ENCODE results near the gene NUDT15. TPM values are rescaled to one million over a fixed set of nuclear protein-coding genes. Genes with fewer than 3 reads are reported as not detected.
"Not testable (repeated sequence)": the region's sequence is repeated elsewhere in the genome, so short reads cannot be mapped to it uniquely, and the experiment has no call there.

The NUDT15 gene
- total RNA-seq (2014; rRNA removed; shearing (Covaris generic)): 120 and 122 TPM in 2 replicates

DNA sequence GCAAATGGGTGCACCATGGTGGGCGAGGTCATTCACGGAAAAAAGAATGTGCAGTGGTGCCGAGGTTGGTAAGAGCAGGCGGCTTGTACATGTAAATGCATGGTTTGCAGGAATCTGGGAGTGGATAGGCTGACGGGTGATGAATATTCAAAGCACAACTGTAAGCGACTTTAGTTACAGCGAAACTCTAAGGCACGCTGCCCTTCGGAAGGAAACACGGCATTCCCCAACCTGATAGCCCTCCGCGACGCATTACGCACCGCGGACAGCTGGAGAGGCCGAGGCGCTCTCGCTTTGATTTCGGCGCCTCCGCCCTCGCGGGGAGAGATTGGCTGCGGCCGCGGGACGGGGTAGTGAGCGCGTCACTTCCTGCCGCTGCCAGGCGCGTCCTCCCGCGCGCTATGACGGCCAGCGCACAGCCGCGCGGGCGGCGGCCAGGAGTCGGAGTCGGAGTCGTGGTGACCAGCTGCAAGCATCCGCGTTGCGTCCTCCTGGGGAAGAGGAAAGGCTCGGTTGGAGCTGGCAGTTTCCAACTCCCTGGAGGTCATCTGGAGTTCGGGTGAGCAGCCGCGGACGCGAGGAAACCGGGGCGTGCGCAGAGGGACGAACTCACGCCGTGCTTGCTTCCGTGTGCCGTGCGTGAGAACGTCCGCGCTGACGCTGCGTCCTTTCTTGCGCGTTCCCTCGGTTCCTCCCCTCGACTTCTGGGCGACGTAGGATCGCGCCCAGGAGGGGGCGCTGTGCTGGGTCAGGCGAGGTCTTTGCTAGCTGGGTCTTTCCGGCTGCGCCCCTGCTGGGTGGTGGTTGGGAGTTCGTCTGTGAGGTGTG is at the start of gene NUDT15:
Gene NUDT15, plus strand, starts transcription at position 381 of the 828 bp plus-strand sequence. Its CDS starts 21 bp downstream, at position 402.
- Histone ChIP-seq H3K36me3 (replicated peaks; ENCODE audit: control insufficient read depth, insufficient read depth, low read length) (peaks cover 8% of the 10 kb centered on the region), H3K27me3 (ENCODE audit: control insufficient read depth, insufficient read depth, low read length) (no peaks in the 10 kb centered on the region)

DNA sequence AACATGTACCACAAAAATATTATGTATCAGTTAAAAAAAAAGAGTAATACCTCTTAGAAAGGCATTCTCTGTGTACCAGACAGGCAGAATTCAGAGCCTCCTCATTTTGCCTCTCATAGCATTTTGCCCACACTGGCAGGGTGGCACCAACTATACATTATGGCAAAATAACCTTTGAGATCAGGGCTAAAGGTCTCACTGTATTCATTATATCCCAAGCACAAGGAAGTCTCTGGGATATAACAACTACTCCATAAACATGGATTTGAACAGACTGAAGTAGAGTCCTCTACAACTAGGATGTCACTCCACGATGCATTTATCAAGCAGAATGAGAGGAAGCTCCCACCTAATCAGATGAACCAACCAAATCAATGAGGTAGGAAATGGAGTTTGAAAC is 47.1 kb upstream of the NUDT15 start:
- Histone ChIP-seq H3K4me3 (ENCODE audit: insufficient read depth, low read depth, low read length) (no peak overlapping the region), H3K36me3 (replicated peaks; ENCODE audit: control insufficient read depth, insufficient read depth, low read length) (peaks cover 1% of the 10 kb centered on the region; the same call in 1 of the 2 replicates), H3K27me3 (ENCODE audit: control insufficient read depth, insufficient read depth, low read length) (no peaks in the 10 kb centered on the region)
- DNase-seq: no peak

More for the DNA sequence above, at the start of gene NUDT15:
- DNase-seq: peak; percentile 93
- H3K4me3 ChIP-seq (ENCODE audit: insufficient read depth, low read depth, low read length): peak within 1 kb of the TSS; percentile 85

DNA sequence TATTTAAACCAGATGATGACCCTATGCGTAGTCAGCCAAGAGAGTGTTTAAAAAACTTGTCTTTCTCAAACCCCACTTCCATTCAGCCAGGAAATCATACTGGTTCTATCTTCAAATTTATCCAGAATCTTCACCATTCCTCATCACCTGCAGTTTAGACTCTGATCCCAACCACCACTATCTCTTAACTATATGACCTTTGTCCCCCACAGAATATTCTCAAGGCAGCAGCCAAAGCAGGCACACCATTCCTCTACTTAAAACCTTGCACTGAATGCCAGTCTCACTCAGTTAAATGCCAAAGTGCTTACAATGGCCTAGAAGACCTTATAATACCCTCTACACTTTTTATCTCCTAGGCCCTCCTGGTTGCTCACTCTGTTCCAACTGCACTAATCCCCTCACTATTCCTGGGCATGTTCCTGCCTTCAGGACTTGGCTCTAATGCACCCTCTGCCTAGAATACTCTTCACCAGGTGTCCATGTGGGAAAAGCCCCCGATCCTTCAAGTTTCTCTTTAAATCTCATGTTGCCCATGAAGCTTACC is 46.5 kb upstream of the NUDT15 start:
- H3K36me3 ChIP-seq (replicated peaks; ENCODE audit: control insufficient read depth, insufficient read depth, low read length): peaks cover 1% of the 10 kb centered on the region; the same call in 1 of the 2 replicates
- H3K4me3 ChIP-seq (ENCODE audit: insufficient read depth, low read depth, low read length): no peak overlapping the region
- DNase-seq: no peak
- no peaks in the 10 kb centered on the region for H3K27me3 ChIP-seq (ENCODE audit: control insufficient read depth, insufficient read depth, low read length)

DNA sequence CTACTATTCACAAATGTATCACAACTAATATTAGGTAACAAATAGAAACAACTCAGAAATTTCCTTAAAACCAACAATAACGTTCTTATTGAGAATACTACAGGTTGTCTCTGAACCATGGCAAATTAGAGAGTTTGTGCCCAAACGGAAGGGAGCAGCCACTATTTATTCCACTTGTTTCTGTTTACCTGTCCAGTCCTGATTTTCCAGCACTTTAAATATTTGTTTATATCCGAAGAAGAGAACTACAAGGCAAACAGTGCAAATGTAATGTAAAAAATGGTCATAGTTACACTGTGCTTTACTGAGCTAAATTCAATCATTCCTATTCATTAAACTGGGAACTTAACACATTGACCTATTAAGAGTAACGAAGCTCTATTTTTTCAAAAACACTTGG is 45.7 kb upstream of the NUDT15 start:
- Histone ChIP-seq H3K27me3 (ENCODE audit: control insufficient read depth, insufficient read depth, low read length) (no peaks in the 10 kb centered on the region), H3K36me3 (replicated peaks; ENCODE audit: control insufficient read depth, insufficient read depth, low read length) (peaks cover 1% of the 10 kb centered on the region; the same call in 1 of the 2 replicates), H3K4me3 (ENCODE audit: insufficient read depth, low read depth, low read length) (no peak overlapping the region)
- no peak for DNase-seq

DNA sequence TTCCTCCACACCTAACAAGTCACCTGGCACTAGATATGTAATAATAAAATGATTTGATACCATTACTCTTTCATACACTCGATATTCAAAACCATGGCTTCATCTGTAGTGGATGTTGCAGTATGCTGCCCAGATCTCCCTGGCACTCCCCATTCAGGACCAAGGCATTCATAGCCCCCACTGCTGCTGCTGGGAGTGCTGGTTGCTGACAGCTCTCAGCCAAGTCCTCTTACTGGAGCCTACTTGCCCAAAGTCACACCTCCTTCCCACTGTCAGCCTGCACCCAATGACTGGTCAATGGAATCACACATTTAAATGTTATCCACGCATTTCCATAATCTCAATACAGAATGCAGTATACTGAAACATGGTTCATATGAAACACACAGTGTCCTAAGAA is 40.1 kb upstream of the NUDT15 start:
- H3K4me3 ChIP-seq (ENCODE audit: insufficient read depth, low read depth, low read length): no peak overlapping the region
- peaks cover under 1% of the 10 kb centered on the region; the same call in 1 of the 2 replicates for H3K36me3 ChIP-seq (replicated peaks; ENCODE audit: control insufficient read depth, insufficient read depth, low read length)
- no peaks in the 10 kb centered on the region for H3K27me3 ChIP-seq (ENCODE audit: control insufficient read depth, insufficient read depth, low read length)
- DNase-seq: no peak

DNA sequence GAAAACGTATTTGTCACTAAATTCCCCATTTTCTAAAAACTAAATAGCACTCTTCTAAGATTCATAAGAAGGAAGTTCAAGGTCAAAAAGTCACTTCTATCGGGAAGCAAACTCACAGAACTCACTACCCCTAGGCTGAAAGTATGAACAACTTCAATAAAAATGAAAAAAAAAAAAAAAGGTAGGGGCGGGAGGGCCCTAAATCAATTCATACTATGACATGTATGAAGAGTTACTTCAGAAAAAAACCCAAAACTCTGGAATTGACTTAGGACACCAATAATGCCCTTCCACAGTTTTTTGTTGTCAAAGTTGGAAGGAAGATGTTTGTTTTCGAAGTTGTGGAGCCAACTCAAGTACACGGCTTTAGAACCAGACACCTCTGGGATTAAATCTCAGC is 37.6 kb upstream of the NUDT15 start:
- DNase-seq: peak; percentile 8
- Histone ChIP-seq H3K27me3 (ENCODE audit: control insufficient read depth, insufficient read depth, low read length) (no peaks in the 10 kb centered on the region), H3K36me3 (replicated peaks; ENCODE audit: control insufficient read depth, insufficient read depth, low read length) (no peaks in the 10 kb centered on the region; the same call in 1 of the 2 replicates), H3K4me3 (ENCODE audit: insufficient read depth, low read depth, low read length) (peak overlapping the region; percentile 95; the same call in 1 of the 2 replicates)

DNA sequence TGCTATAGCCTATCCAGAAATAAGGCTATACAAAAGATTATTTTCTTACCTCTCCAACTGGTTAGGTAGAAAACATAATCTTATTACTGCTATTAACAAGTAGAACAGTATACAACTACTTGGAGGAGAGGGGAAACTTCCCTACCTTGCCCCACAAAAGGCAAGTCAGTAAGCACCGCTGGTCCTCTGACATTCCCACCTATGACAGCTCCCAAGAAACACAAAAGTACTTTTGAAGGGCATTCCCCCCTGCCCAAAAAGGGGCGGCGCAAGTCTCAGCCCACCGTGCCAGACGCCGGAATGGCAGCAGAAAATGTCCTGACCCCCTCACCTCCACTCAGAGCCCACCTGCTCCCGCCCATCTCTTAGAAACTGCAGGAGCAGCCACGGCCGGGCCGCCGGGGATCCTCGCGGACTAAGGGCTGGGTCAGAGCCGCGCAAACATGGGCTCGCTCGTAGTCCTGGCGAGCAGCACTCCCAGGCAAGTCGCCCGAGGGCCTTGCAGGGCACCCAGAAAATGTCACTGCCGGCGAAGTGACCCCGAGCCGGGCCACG is 36.9 kb upstream of the NUDT15 start:
- peak overlapping the region; percentile 95 for H3K4me3 ChIP-seq (ENCODE audit: insufficient read depth, low read depth, low read length)
- no peaks in the 10 kb centered on the region for H3K27me3 ChIP-seq (ENCODE audit: control insufficient read depth, insufficient read depth, low read length)
- peak; percentile 69 for DNase-seq
- H3K36me3 ChIP-seq (replicated peaks; ENCODE audit: control insufficient read depth, insufficient read depth, low read length): no peaks in the 10 kb centered on the region

DNA sequence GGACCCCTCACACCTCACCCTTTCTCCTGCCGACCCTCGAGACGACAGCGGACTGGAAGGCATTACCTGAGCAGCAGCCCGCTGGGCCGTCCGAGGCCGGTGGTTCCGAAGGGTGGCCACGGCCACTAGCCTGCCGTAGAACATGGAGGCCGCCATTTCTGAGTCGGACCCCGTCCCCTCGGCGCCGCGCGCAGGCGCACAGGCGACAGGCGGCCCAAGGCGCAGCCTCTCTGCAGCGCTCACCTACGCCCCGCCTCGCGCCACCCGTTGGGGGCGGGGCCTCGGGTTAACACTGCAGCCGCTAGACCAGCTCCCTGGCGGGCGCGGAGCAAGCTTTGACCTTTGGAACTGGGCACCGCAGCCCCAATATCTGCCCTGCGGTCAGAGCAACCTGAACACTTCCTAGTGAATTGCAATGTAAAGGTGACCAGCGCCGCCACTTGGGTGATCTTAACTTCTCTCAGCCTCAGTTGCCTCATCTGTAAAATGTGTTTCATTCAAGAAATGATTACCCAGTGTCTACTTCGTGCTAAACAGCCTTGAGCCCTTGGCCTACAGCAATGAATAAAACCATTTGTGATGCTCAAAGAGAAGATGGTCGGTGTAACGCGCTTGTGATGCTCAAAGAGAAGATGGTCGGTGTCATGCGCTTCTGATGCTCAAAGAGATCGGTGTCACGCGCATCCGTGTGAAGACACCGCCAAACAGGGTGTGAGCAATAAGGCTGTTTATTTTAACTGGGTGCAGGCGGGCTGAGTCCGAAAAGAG is 36.2 kb upstream of the NUDT15 start, which contains the start of gene SUCLA2:
Gene SUCLA2, minus strand, starts transcription at position 160 of the 768 bp plus-strand sequence. Its CDS starts 4 bp downstream, at position 156.
- DNase-seq: peak; percentile 98
- H3K36me3 ChIP-seq (replicated peaks; ENCODE audit: control insufficient read depth, insufficient read depth, low read length): no peaks in the 10 kb centered on the region
- H3K27me3 ChIP-seq (ENCODE audit: control insufficient read depth, insufficient read depth, low read length): no peaks in the 10 kb centered on the region
- H3K4me3 ChIP-seq (ENCODE audit: insufficient read depth, low read depth, low read length): peak within 1 kb of the TSS; percentile 95

DNA sequence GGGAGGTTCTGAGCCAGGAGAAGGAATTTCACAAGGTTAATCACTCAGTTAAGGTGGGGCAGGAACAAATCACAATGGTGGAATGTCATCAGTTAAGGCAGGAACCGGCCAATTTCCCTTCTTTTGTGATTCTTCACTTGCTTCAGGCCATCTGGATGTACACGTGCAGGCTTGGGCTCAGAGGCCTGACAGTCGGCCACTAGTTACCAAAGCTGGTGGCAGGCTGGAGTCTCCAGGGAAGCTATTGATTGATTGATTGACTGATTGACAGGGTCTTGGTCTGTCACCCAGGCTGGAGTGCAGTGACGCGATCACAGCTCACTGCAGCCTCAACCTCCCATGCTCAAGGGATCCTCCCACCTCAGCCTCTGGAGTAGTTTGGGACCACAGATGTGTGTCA is 35.5 kb upstream of the NUDT15 start:
- H3K4me3 ChIP-seq (ENCODE audit: insufficient read depth, low read depth, low read length); H3K27me3 ChIP-seq (ENCODE audit: control insufficient read depth, insufficient read depth, low read length); H3K36me3 ChIP-seq (replicated peaks; ENCODE audit: control insufficient read depth, insufficient read depth, low read length); DNase-seq: not testable (repeated sequence)

DNA sequence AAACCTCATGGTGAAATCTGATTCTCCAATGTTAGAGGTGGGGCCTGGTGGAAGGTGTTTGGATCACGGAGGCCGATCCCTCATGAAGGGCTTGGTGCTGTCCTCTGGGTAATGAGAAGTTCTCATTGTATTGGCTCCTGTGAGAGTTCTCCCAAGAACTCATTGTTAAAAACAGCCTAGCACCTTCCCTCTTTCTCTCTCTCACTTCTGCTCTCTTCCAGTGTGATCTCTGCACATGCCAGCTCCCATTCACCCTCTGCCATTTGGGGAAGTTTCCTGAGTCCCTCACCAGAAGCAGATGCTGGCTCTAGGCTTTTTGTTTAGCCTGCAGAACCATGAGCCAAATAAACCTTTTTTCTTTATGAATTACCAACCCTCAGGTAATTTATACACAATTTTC is 33.3 kb upstream of the NUDT15 start:
- DNase-seq: no peak
- Histone ChIP-seq H3K27me3 (ENCODE audit: control insufficient read depth, insufficient read depth, low read length) (no peaks in the 10 kb centered on the region), H3K4me3 (ENCODE audit: insufficient read depth, low read depth, low read length) (no peak overlapping the region), H3K36me3 (replicated peaks; ENCODE audit: control insufficient read depth, insufficient read depth, low read length) (no peaks in the 10 kb centered on the region)

DNA sequence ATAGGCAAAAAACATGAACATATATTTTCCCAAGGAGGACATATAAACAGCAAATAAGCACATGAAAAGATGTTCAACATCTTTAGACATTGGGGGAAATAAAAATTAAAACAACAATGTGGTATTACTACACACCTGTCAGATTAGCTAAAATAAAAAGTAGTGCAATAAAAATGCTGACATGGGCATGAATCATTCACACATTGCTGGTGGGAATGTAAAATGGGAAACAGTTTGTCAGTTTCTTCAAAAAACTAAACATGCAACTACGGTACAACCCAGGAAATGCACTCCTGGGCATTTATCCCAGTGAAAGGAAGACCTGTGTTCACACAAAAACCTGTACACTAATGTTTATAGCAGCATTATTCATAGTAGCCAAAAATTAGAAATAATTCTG is 31.1 kb upstream of the NUDT15 start:
- Histone ChIP-seq H3K36me3 (replicated peaks; ENCODE audit: control insufficient read depth, insufficient read depth, low read length) (no peaks in the 10 kb centered on the region), H3K27me3 (ENCODE audit: control insufficient read depth, insufficient read depth, low read length) (no peaks in the 10 kb centered on the region), H3K4me3 (ENCODE audit: insufficient read depth, low read depth, low read length) (no peak overlapping the region)
- no peak for DNase-seq

DNA sequence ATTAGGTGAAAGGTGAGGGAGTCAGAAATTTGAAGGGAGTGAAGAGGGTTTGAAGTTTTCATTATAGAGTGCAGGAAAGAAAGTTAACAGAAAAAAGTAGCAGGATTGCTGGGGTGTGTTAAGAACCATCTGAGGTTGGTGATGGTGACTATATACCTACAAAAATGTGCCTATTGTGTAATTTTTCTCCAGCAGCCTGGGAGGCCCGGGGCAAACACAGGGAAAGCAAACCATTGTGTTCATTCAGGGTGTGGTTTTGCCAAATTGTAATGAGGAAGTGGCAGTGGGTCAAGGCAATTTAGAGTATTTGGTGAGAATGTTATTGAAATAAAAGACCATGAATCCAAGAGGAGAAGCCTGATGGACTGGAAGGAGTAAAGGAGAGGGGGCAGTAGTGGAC is 28.2 kb upstream of the NUDT15 start:
- Histone ChIP-seq H3K4me3 (ENCODE audit: insufficient read depth, low read depth, low read length) (no peak overlapping the region), H3K27me3 (ENCODE audit: control insufficient read depth, insufficient read depth, low read length) (no peaks in the 10 kb centered on the region), H3K36me3 (replicated peaks; ENCODE audit: control insufficient read depth, insufficient read depth, low read length) (no peaks in the 10 kb centered on the region)
- no peak for DNase-seq

DNA sequence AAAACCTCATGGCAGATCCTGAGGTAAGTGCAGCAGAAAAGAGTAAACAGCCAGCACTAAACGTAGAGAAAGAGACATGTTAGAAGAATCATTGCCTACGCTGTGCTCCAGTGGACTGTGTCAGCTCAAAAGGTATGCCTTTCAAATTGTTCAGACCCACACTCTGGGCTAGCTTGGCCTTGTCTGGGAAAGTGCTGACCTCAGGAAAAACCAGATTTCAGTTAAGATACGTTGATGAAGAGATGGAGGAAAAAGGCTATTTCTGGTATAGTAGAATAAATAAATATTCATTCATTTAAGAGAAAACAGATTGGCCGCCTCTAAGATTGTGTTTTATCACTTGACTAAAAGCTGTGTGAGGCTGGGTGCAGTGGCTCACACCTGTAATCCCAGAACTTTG is 26.8 kb upstream of the NUDT15 start:
- Histone ChIP-seq H3K36me3 (replicated peaks; ENCODE audit: control insufficient read depth, insufficient read depth, low read length) (no peaks in the 10 kb centered on the region), H3K27me3 (ENCODE audit: control insufficient read depth, insufficient read depth, low read length) (no peaks in the 10 kb centered on the region), H3K4me3 (ENCODE audit: insufficient read depth, low read depth, low read length) (no peak overlapping the region)
- no peak for DNase-seq

DNA sequence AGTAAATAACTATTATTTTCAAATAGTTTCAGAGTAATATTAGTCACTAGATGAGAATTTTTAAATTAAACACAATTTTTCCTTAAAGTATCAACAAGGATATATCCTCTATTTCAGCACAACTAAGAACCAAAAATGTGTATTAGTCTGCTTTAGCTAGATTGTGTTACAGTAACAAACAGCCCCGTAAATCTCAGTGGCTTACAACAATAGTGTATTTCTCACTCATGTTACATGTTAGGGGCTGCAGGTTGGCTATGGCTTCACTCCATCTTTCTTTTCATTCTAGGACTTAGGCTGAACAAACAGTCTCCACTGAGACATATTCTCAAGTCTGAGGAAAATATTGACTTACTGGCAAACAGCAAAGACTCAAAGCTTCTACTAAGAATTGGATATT is 24.9 kb upstream of the NUDT15 start:
- Histone ChIP-seq H3K27me3 (ENCODE audit: control insufficient read depth, insufficient read depth, low read length) (no peaks in the 10 kb centered on the region), H3K4me3 (ENCODE audit: insufficient read depth, low read depth, low read length) (no peak overlapping the region), H3K36me3 (replicated peaks; ENCODE audit: control insufficient read depth, insufficient read depth, low read length) (no peaks in the 10 kb centered on the region)
- DNase-seq: no peak
